HL-60 (cell line): ENCODE data around the gene DGKI.

ENCODE experiments used
- DNase-seq, 2 experiments: peaks; one replicate each; pipeline ENCODE4 v3.0.0-alpha.2; 2010 to 2020; ENCODE audit warnings: low read depth in 1 of 2, low spot score in 1 of 2
- H3K27ac ChIP-seq: fragments of 250-450 bp; sonication (Bioruptor Pico); replicated peaks from 2 replicates; pipeline ENCODE4 v1.5.1; 2020; ENCODE audit warnings: mild to moderate bottlenecking, moderate library complexity
- H3K27me3 ChIP-seq: fragments of 250-450 bp; sonication (Bioruptor Pico); 2 replicates; pipeline ENCODE4 v1.5.1; 2021; ENCODE audit warnings: mild to moderate bottlenecking, moderate library complexity; ENCODE audit not compliant: insufficient read depth, poor library complexity, severe bottlenecking
- H3K4me3 ChIP-seq: replicated peaks from 2 replicates; pipeline ENCODE4 v1.5.1; 2011; ENCODE audit warnings: mild to moderate bottlenecking, control low read depth, low read length; ENCODE audit not compliant: insufficient read depth
- CTCF ChIP-seq: IDR thresholded peaks from one replicate; pipeline ENCODE4 v1.5.1; 2011; ENCODE audit warnings: low read length, control low read depth, inconsistent platforms; ENCODE audit not compliant: insufficient read depth
- GABPA ChIP-seq: IDR thresholded peaks from 2 replicates; pipeline ENCODE4 v1.6.1; 2012; ENCODE audit warnings: low read depth
- POLR2AphosphoS5 ChIP-seq: IDR thresholded peaks from 2 replicates; pipeline ENCODE4 v1.6.1; 2012; ENCODE audit warnings: low read depth
- REST ChIP-seq: IDR thresholded peaks from 2 replicates; pipeline ENCODE4 v1.6.1; 2012; ENCODE audit warnings: low read depth; ENCODE audit not compliant: insufficient replicate concordance
- SPI1 ChIP-seq: IDR thresholded peaks from 2 replicates; pipeline ENCODE4 v1.6.1; 2012; ENCODE audit warnings: low read depth, mild to moderate bottlenecking, borderline replicate concordance

DGKI gene

GRCh38 chr7:137501562-137501961, 345.2 kb downstream of the DGKI start:
- DNase-seq: no peak
- Histone ChIP-seq H3K27ac (no peak overlapping the region), H3K4me3 (no peak overlapping the region), H3K27me3 (peaks cover 6% of the 10 kb centered on the region)
- TF ChIP-seq REST (no peak), CTCF (no peak), POLR2AphosphoS5 (no peak)

- TF ChIP-seq CTCF (no peak), REST (no peak), POLR2AphosphoS5 (no peak), GABPA (no peak), SPI1 (no peak)
- DNase-seq: no peak
- Histone ChIP-seq H3K27me3 (peaks cover 3% of the 10 kb centered on the region), H3K27ac (no peak overlapping the region), H3K4me3 (no peak overlapping the region)
Measured at GRCh38 chr7:137492889-137493288, 353.9 kb downstream of the DGKI start.

GRCh38 chr7:137489880-137490279, 356.9 kb downstream of the DGKI start:
- no peak for DNase-seq
- H3K27ac ChIP-seq: no peak overlapping the region
- no peak overlapping the region for H3K4me3 ChIP-seq
- TF ChIP-seq POLR2AphosphoS5 (no peak), GABPA (no peak)
- peaks cover 3% of the 10 kb centered on the region for H3K27me3 ChIP-seq

- Histone ChIP-seq H3K27me3 (peaks cover 3% of the 10 kb centered on the region), H3K4me3 (no peak overlapping the region), H3K27ac (no peak overlapping the region)
- TF ChIP-seq GABPA (no peak), REST (no peak), POLR2AphosphoS5 (no peak), CTCF (no peak), SPI1 (no peak)
- no peak for DNase-seq
Measured at GRCh38 chr7:137488038-137488437, 358.7 kb downstream of the DGKI start.
